ENCODE data around the gene OR8K3. TPM values are rescaled to one million over a fixed set of nuclear protein-coding genes. Genes with fewer than 3 reads are reported as not detected.

Gene OR8K3
- not detected for polyA plus RNA-seq (ENCODE audit: insufficient read length)

- no peak for DNase-seq (ENCODE audit: low read depth)
Measured at GRCh38 chr11:56314844-56315243, at the start of gene OR8K3. OR8K3 (plus strand) TSS chr11:56315144; CDS start chr11:56318307, 3,163 bp downstream.

DNA sequence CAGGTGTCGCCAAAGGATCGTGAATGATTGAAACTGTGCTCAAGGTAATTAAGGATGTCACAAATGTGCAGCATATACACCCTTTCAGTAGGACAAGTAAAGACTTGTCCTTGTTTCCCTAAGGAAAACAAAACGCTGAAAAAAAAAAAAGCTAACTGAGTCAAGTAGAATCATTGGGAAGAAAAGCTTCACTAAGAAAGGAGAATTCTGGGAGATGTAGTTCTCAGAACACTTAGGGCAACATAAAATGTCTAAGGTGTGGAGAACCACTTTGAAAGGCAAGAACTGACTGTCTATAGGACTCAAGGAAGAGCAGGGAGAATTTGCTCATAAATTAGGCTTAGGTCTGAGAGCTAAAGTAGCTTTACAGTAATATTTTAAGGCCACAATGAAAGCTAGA, 43.9 kb upstream of the OR8K3 start:
- no peak for DNase-seq (ENCODE audit: low read depth)

GRCh38 chr11:56273854-56274253, 41.1 kb upstream of the OR8K3 start, which contains the start of gene OR5T1:
OR5T1 (plus strand) TSS chr11:56274154; CDS start chr11:56275639, 1,485 bp downstream.
- DNase-seq (ENCODE audit: low read depth) = no peak

DNA sequence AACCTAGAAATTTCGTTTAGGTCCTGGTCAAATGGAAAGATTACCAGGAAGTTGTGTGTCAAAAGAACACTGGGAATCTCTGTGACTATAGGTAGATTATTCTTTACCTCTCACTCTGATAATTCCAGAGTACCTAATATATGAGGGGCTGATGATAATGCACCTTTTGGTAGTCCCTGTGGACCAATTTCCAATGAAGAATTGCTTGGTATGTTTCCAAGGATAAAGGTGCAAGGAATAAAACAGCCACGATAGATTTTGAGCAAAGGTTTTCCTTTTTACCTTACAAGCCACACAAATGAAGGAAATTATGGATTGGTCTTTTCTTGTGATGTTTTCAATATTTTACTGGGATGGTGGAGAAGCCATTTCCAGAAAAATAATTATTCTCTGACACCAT, 22.8 kb upstream of the OR8K3 start, which contains the start of gene OR8H1:
Gene OR8H1 (minus strand): TSS at position 101 of the 400 bp plus-strand sequence. CDS start 1,192 bp downstream, outside the sequence.
- no peak for DNase-seq (ENCODE audit: low read depth)

DNA sequence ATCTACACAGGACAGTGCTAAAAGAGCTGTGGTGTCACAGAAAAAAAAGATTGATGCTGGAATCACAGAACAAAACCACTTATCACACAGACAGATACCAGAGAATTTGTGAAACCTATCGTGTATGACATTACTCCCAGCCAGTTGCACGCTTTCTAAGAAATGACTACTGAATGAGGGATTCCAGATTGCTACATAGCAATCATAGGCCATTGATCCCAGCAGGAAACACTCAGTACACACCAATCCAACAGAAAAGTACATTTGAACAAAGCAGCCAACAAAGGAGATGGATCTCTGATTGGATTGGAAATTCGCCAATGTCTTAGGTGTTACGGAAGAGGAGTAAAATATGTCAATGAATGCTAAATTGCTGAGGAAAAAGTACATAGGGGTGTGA, 18.0 kb upstream of the OR8K3 start:
- no peak for DNase-seq (ENCODE audit: low read depth)

DNA sequence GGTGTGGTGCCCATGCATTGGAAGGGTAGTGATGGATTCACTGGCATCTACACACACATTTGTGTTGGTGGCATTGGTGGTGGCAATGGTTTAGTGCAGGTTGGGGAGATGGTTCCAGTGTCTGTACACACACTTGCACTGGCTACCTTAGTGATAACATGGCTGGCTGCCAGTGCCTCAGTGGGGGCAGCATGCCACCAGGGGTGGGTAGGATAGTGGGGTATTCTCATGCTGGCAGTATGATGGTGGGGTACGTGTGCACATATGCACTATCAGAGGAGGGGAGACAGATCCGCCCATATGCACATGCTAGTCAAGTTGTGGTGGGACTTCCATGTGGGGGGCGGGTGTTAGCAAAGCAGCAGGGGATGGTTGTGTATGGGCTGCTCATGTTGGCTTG, 7.1 kb upstream of the OR8K3 start:
- no peak for DNase-seq (ENCODE audit: low read depth)

DNA sequence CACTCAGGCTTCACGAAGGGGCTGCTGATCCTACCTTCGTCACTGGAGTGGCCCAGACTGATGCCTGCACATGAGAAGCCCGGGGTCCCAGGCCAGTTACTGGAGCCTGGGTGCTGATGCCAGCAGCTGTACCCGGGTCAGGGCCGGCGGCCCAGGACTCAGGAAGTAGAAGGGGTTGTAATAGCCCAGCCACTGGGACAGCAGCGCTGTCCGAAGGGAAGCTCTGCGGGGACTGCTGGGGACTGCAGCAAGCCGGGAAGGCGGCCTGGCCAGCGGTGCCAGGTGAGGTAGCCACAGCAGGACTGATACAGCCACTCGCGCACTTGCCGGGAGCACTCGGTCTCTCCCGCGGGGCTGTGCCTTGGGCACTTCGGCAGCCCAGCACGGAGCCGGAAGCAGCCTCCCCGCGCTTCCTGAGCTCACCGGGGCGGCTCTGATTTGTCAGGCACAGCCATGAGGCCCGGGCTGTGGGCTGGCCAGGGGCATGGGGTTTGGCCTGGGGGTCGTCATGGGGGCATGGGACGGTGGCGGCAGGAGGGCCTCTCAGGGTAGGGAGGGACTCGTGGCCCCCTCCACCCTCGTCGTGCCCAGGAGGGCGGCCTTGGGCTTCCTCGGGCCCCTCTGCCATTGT, 17.0 kb downstream of the OR8K3 start:
- DNase-seq (ENCODE audit: low read depth) = no peak

DNA sequence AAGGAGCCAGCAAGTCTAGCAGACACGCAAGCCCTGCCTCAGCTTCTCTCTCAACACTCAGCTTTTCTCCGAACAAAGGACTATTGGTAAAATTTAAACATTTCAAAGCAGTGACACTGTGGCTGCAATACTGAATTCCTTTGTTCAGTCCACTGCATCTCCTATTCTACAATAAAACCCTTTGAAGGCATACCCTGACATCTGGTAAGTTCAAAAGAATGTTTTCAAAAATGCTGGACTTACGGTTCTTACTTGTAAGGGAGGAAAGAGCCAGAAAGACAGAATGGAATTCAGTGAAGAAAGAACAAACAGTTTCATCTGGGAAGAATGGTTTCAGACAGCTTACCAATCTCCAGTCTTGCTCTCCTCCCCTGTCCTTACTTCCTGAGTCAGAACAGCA, 18.2 kb downstream of the OR8K3 start:
- no peak for DNase-seq (ENCODE audit: low read depth)

- DNase-seq (ENCODE audit: low read depth) = no peak
Measured at GRCh38 chr11:56340289-56340688, 25.3 kb downstream of the OR8K3 start.

- DNase-seq (ENCODE audit: low read depth) = no peak
Measured at GRCh38 chr11:56345739-56346138, 30.8 kb downstream of the OR8K3 start, which contains the start of gene OR8K1. OR8K1 (plus strand) TSS chr11:56346039; CDS start chr11:56346039, 0 bp downstream.

DNA sequence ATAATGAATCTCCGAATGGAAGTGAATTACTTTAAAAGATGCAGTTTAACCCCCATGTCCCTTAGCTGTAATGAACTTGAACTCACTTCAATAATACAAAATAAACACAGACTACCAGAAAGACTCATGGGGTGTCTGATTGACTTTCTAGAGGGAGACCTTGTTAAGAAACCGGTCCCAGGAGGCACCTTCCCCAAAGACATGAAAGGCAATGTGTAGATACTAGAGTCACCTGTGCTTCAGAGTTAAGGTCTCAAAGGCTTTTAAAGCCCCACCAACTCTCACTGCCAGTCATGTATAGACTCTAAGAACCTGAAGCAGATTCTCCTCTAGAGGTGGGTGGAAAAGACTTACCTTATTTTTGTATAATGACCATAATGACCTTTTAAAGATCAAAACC, 39.0 kb downstream of the OR8K3 start, which contains the start of gene OR8J1:
Gene OR8J1 (plus strand): TSS at position 301 of the 400 bp plus-strand sequence. CDS start 5,956 bp downstream, outside the sequence.
- DNase-seq (ENCODE audit: low read depth) = no peak

Other genes starting within 250 kb of the OR8K3 start
- gene OR8I2, start 221.8 kb upstream of the OR8K3 start, polyA plus RNA-seq (ENCODE audit: insufficient read length) = not detected
- 0.08 TPM for gene OR8H2, start 211.5 kb upstream of the OR8K3 start, polyA plus RNA-seq (ENCODE audit: insufficient read length)
- gene OR8H3, start 192.8 kb upstream of the OR8K3 start, polyA plus RNA-seq (ENCODE audit: insufficient read length) = not detected
- gene OR8J3, start 174.9 kb upstream of the OR8K3 start, polyA plus RNA-seq (ENCODE audit: insufficient read length) = not detected
- gene OR8K5, start 154.8 kb upstream of the OR8K3 start, polyA plus RNA-seq (ENCODE audit: insufficient read length) = not detected
- not detected for gene OR5J2, start 138.5 kb upstream of the OR8K3 start, polyA plus RNA-seq (ENCODE audit: insufficient read length)
- gene OR5T2, start 80.9 kb upstream of the OR8K3 start, polyA plus RNA-seq (ENCODE audit: insufficient read length) = not detected
- gene OR5T3, start 62.9 kb upstream of the OR8K3 start, polyA plus RNA-seq (ENCODE audit: insufficient read length) = not detected
- gene OR5T1, start 41.0 kb upstream of the OR8K3 start, polyA plus RNA-seq (ENCODE audit: insufficient read length) = not detected
- gene OR8H1, start 22.9 kb upstream of the OR8K3 start, polyA plus RNA-seq (ENCODE audit: insufficient read length) = not detected
- not detected for gene OR8K1, start 30.9 kb downstream of the OR8K3 start, polyA plus RNA-seq (ENCODE audit: insufficient read length)
- not detected for gene OR8J1, start 39.1 kb downstream of the OR8K3 start, polyA plus RNA-seq (ENCODE audit: insufficient read length)
- gene OR8U1, start 60.5 kb downstream of the OR8K3 start, polyA plus RNA-seq (ENCODE audit: insufficient read length) = not detected
- not detected for gene OR5AL1, start 97.6 kb downstream of the OR8K3 start, polyA plus RNA-seq (ENCODE audit: insufficient read length)
- gene OR5M3, start 158.2 kb downstream of the OR8K3 start, polyA plus RNA-seq (ENCODE audit: insufficient read length) = not detected
- not detected for gene OR5M8, start 176.2 kb downstream of the OR8K3 start, polyA plus RNA-seq (ENCODE audit: insufficient read length)
- not detected for gene OR5M11, start 228.1 kb downstream of the OR8K3 start, polyA plus RNA-seq (ENCODE audit: insufficient read length)